Muscle of leg (tissue), 11 donors: ENCODE measurements around the gene PPIE. TPM values are rescaled to one million over a fixed set of nuclear protein-coding genes. Genes with fewer than 3 reads are reported as not detected.
"Not testable (repeated sequence)": the region's sequence is repeated elsewhere in the genome, so short reads cannot be mapped to it uniquely, and the experiment has no call there.

Experiments
- DNase-seq: peaks from one replicate; pipeline ENCODE4 v3.0.0; 2013
- H3K27ac ChIP-seq: one replicate; pipeline ENCODE4 v1.5.1; 2013; ENCODE audit warnings: mild to moderate bottlenecking, low read length, control low read depth
- H3K27me3 ChIP-seq: one replicate; pipeline ENCODE4 v1.6.1; 2013; ENCODE audit warnings: low read length; ENCODE audit not compliant: control insufficient read depth, insufficient read depth
- H3K36me3 ChIP-seq: one replicate; pipeline ENCODE4 v1.6.1; 2013; ENCODE audit warnings: low read length; ENCODE audit not compliant: control insufficient read depth, insufficient read depth
- H3K4me1 ChIP-seq: one replicate; pipeline ENCODE4 v1.6.1; 2013; ENCODE audit warnings: low read length; ENCODE audit not compliant: control insufficient read depth, insufficient read depth
- H3K4me3 ChIP-seq: one replicate; pipeline ENCODE4 v1.5.1; 2013; ENCODE audit warnings: low read length, control low read depth
- H3K9me3 ChIP-seq: replicated peaks from 2 replicates; pipeline ENCODE4 v1.6.1; 2013; ENCODE audit warnings: low read depth, low read length; ENCODE audit not compliant: control insufficient read depth
- WGBS: methylation state at CpG from one replicate; pipeline ENCODE4 v1.1.5; 2013; ENCODE audit warnings: missing lambda C conversion rate; ENCODE audit not compliant: insufficient coverage; 5-methylcytosine and 5-hydroxymethylcytosine counted together
- polyA plus RNA-seq, 8 donors: library from polyadenylated mRNA; unstranded; fragments of 120-200 nt; gene quantifications; one replicate each; pipeline versions ENCODE4 v1.2.1 to v1.2.3, GENCODE V29; 2013; ENCODE audit warnings: inconsistent platforms in 1 of 8, low replicate concordance in 1 of 8; ENCODE audit not compliant: insufficient read length in 8 of 8, insufficient read depth in 1 of 8
- total RNA-seq: library from RNA; stranded (reverse); fragments of 120-200 nt; gene quantifications from one replicate; pipeline ENCODE4 v1.2.4, GENCODE V29; 2013

Gene PPIE
- total and polyA plus RNA-seq, 9 donors = 35.3 to 48.6 (median 43.1) TPM

GRCh38 chr1:39776400-39776713 is 37.7 kb downstream of the PPIE start:
- H3K4me3 ChIP-seq = no peak overlapping the region
- no peaks in the 10 kb centered on the region for H3K36me3 ChIP-seq
- 45% methylated on average over 7 of the region's 12 CpGs for WGBS
- no peaks in the 10 kb centered on the region for H3K9me3 ChIP-seq
- H3K27ac ChIP-seq = no peak overlapping the region
- no peak for DNase-seq
- no peaks in the 10 kb centered on the region for H3K4me1 ChIP-seq
- H3K27me3 ChIP-seq = peaks cover 7% of the 10 kb centered on the region

GRCh38 chr1:39776886-39777285 is 38.2 kb downstream of the PPIE start:
- DNase-seq = no peak
- Histone ChIP-seq H3K27ac (no peak overlapping the region), H3K27me3 (peaks cover 6% of the 10 kb centered on the region), H3K9me3 (no peaks in the 10 kb centered on the region), H3K36me3 (no peaks in the 10 kb centered on the region), H3K4me1 (no peaks in the 10 kb centered on the region), H3K4me3 (no peak overlapping the region)
- no CpG with 5 or more reads among the region's 4 CpGs for WGBS

GRCh38 chr1:39777306-39777705 is 38.6 kb downstream of the PPIE start:
- Histone ChIP-seq H3K27me3 (peaks cover 6% of the 10 kb centered on the region), H3K9me3 (no peaks in the 10 kb centered on the region), H3K36me3 (no peaks in the 10 kb centered on the region), H3K4me1 (no peaks in the 10 kb centered on the region), H3K27ac (no peak overlapping the region), H3K4me3 (no peak overlapping the region)
- WGBS = 59% methylated on average over 4 of the region's 4 CpGs
- DNase-seq = no peak

- not testable (repeated sequence) for H3K4me1 ChIP-seq, H3K27me3 ChIP-seq, DNase-seq, H3K27ac ChIP-seq, H3K9me3 ChIP-seq, H3K36me3 ChIP-seq, H3K4me3 ChIP-seq
- 90% methylated on average over 2 of the region's 17 CpGs for WGBS
Observed at GRCh38 chr1:39777896-39778295, 39.2 kb downstream of the PPIE start.

- not testable (repeated sequence) for H3K4me1 ChIP-seq, H3K27me3 ChIP-seq, H3K36me3 ChIP-seq, H3K9me3 ChIP-seq, DNase-seq, H3K27ac ChIP-seq, H3K4me3 ChIP-seq
- WGBS = 71% methylated on average over 5 of the region's 12 CpGs
Observed at GRCh38 chr1:39778463-39779099, 39.9 kb downstream of the PPIE start.

- no peak overlapping the region for H3K27ac ChIP-seq
- H3K36me3 ChIP-seq = no peaks in the 10 kb centered on the region
- H3K4me3 ChIP-seq = no peak overlapping the region
- H3K9me3 ChIP-seq = no peaks in the 10 kb centered on the region
- DNase-seq = no peak
- peaks cover 6% of the 10 kb centered on the region for H3K27me3 ChIP-seq
- WGBS = 80% methylated on average over 1 of the region's 7 CpGs
- no peaks in the 10 kb centered on the region for H3K4me1 ChIP-seq
Observed at GRCh38 chr1:39779137-39779536, 40.5 kb downstream of the PPIE start.

- no peaks in the 10 kb centered on the region for H3K36me3 ChIP-seq
- H3K9me3 ChIP-seq = no peaks in the 10 kb centered on the region
- H3K4me1 ChIP-seq = no peaks in the 10 kb centered on the region
- no peak overlapping the region for H3K4me3 ChIP-seq
- DNase-seq = no peak
- peaks cover 6% of the 10 kb centered on the region for H3K27me3 ChIP-seq
- 71% methylated on average over 5 of the region's 5 CpGs for WGBS
- no peak overlapping the region for H3K27ac ChIP-seq
Observed at GRCh38 chr1:39779821-39780220, 41.1 kb downstream of the PPIE start.

GRCh38 chr1:39781349-39781715 is 42.6 kb downstream of the PPIE start:
- H3K9me3 ChIP-seq = no peaks in the 10 kb centered on the region
- H3K4me3 ChIP-seq = no peak overlapping the region
- peaks cover 8% of the 10 kb centered on the region for H3K27me3 ChIP-seq
- H3K36me3 ChIP-seq = no peaks in the 10 kb centered on the region
- no peak overlapping the region for H3K27ac ChIP-seq
- H3K4me1 ChIP-seq = peaks cover 4% of the 10 kb centered on the region
- WGBS = no CpG with 5 or more reads among the region's 2 CpGs
- DNase-seq = no peak

GRCh38 chr1:39782103-39782502 is 43.4 kb downstream of the PPIE start:
- peaks cover 13% of the 10 kb centered on the region for H3K27me3 ChIP-seq
- DNase-seq = no peak
- H3K36me3 ChIP-seq = no peaks in the 10 kb centered on the region
- no peaks in the 10 kb centered on the region for H3K9me3 ChIP-seq
- no peak overlapping the region for H3K27ac ChIP-seq
- WGBS = 80% methylated on average over 1 of the region's 6 CpGs
- no peak overlapping the region for H3K4me3 ChIP-seq
- H3K4me1 ChIP-seq = peaks cover 4% of the 10 kb centered on the region

GRCh38 chr1:39782685-39783084 is 44.0 kb downstream of the PPIE start:
- WGBS = 73% methylated on average over 6 of the region's 10 CpGs
- not testable (repeated sequence) for H3K4me1 ChIP-seq, H3K27ac ChIP-seq, H3K36me3 ChIP-seq, H3K9me3 ChIP-seq, H3K4me3 ChIP-seq, DNase-seq
- peaks cover 19% of the 10 kb centered on the region for H3K27me3 ChIP-seq
